GM21576 (cell line): ENCODE measurements around the gene SH3BP1.
"Not testable (repeated sequence)": the region's sequence is repeated elsewhere in the genome, so short reads cannot be mapped to it uniquely, and the experiment has no call there.

ENCODE experiments used
- ATAC-seq: cut with Tn5 transposase; IDR thresholded peaks from one replicate; pipeline ENCODE4 v1.9.1; 2021; ENCODE audit warnings: mild to moderate bottlenecking, moderate library complexity; ENCODE audit not compliant: unreplicated experiment

The SH3BP1 gene

GRCh38 chr22:37675930-37676735 lies 36.7 kb downstream of the SH3BP1 start:
- no peak for ATAC-seq

- peak; percentile 34 for ATAC-seq
These were observed 37.4 kb downstream of the SH3BP1 start for GRCh38 chr22:37676736-37677492.

- ATAC-seq, result no peak
These were observed 38.1 kb downstream of the SH3BP1 start for GRCh38 chr22:37677493-37677974.

- ATAC-seq, result no peak
These were observed 38.9 kb downstream of the SH3BP1 start for GRCh38 chr22:37678372-37678771.

- ATAC-seq, result no peak
These were observed 40.2 kb downstream of the SH3BP1 start for GRCh38 chr22:37679670-37680069.

GRCh38 chr22:37680191-37680851 lies 40.9 kb downstream of the SH3BP1 start:
- ATAC-seq, result no peak

GRCh38 chr22:37681001-37681424 lies 41.5 kb downstream of the SH3BP1 start:
- ATAC-seq, result no peak

- ATAC-seq, result no peak
These were observed 42.1 kb downstream of the SH3BP1 start for GRCh38 chr22:37681556-37682049.

- ATAC-seq, result no peak
These were observed 45.5 kb downstream of the SH3BP1 start for GRCh38 chr22:37684803-37685615.

- ATAC-seq, result peak; percentile 58
These were observed 46.8 kb downstream of the SH3BP1 start, which contains the start of gene NOL12 for GRCh38 chr22:37686002-37686982. NOL12 (plus strand) TSS chr22:37686343; CDS start chr22:37686393, 50 bp downstream.

- ATAC-seq, result no peak
These were observed 50.9 kb downstream of the SH3BP1 start for GRCh38 chr22:37690407-37690806.

GRCh38 chr22:37690901-37691504 lies 51.5 kb downstream of the SH3BP1 start:
- ATAC-seq, result no peak

- no peak for ATAC-seq
These were observed 53.3 kb downstream of the SH3BP1 start for GRCh38 chr22:37692627-37693285.

GRCh38 chr22:37694131-37694530 lies 54.7 kb downstream of the SH3BP1 start:
- ATAC-seq, result not testable (repeated sequence)

- ATAC-seq, result not testable (repeated sequence)
These were observed 56.8 kb downstream of the SH3BP1 start for GRCh38 chr22:37696260-37696656.

- peak; percentile 54 for ATAC-seq
These were observed 57.4 kb downstream of the SH3BP1 start, which contains the start of gene TRIOBP for GRCh38 chr22:37696657-37697537. TRIOBP (plus strand) TSS chr22:37697048; CDS start chr22:37701366, 4,318 bp downstream.

- no peak for ATAC-seq
These were observed 58.0 kb downstream of the SH3BP1 start for GRCh38 chr22:37697538-37697835.
